ENCODE measurements around the gene PLPP3.
A peak's percentile ranks its signal among the peaks of the same experiment; 100 is the strongest.

The PLPP3 gene

DNA sequence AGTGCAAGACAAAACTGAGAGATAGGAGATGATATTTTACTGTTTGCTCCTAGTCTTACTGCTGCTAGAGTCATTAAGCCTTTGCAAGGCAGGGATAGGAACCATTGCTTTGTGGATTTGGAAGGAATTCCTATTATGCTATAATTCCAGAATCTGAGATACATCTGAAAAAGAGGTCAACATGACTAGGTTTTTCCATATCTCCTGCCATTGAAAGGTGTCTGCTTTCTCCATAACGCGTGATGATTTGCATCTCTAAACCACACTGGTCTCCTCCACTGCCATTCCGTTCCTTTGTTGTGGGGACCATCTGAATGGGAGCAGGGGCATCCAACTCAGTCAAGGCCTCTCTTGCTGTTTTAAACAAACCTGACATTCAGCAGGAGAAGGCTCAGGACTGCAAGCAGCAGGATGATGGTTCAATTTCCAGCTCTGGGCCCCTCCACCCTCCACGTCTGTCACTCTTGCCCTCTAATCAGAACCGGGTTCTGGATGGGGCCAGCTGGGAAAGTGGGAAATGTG lies 45.2 kb downstream of the PLPP3 start:
- TF ChIP-seq, protein P1, sequence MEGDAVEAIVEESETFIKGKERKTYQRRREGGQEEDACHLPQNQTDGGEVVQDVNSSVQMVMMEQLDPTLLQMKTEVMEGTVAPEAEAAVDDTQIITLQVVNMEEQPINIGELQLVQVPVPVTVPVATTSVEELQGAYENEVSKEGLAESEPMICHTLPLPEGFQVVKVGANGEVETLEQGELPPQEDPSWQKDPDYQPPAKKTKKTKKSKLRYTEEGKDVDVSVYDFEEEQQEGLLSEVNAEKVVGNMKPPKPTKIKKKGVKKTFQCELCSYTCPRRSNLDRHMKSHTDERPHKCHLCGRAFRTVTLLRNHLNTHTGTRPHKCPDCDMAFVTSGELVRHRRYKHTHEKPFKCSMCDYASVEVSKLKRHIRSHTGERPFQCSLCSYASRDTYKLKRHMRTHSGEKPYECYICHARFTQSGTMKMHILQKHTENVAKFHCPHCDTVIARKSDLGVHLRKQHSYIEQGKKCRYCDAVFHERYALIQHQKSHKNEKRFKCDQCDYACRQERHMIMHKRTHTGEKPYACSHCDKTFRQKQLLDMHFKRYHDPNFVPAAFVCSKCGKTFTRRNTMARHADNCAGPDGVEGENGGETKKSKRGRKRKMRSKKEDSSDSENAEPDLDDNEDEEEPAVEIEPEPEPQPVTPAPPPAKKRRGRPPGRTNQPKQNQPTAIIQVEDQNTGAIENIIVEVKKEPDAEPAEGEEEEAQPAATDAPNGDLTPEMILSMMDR (conservative IDR thresholded peaks at IDR 0.05; ENCODE audit: control insufficient read depth, insufficient read depth, low read depth, low read length), result no peak
- H3K4me3 ChIP-seq (ENCODE audit: control insufficient read depth, low read depth, low read length), result no peak overlapping the region
- no peak for DNase-seq (ENCODE audit: low read depth)

DNA sequence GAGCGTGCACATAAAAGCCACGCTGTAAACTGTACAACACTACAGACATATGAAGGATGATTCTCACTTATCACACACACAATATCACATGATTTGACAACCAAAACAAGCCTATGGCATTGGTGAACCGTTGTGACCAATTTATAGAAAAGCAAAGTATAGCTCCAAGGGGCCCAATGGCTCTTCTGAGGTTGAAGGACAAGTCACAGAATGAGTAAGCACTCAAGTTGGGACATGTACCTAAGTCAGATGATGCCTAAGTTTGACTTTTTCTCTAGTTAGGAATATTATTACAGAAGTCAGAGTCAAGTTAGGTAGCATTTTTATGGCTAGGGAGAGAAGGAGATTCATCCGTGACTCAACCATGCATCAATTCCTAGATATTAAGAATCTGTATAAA lies 45.7 kb downstream of the PLPP3 start:
- no peak overlapping the region for H3K4me3 ChIP-seq (ENCODE audit: control insufficient read depth, low read depth, low read length)
- TF ChIP-seq, protein P1 (conservative IDR thresholded peaks at IDR 0.05; ENCODE audit: control insufficient read depth, insufficient read depth, low read depth, low read length), result no peak
- no peak for DNase-seq (ENCODE audit: low read depth)

DNA sequence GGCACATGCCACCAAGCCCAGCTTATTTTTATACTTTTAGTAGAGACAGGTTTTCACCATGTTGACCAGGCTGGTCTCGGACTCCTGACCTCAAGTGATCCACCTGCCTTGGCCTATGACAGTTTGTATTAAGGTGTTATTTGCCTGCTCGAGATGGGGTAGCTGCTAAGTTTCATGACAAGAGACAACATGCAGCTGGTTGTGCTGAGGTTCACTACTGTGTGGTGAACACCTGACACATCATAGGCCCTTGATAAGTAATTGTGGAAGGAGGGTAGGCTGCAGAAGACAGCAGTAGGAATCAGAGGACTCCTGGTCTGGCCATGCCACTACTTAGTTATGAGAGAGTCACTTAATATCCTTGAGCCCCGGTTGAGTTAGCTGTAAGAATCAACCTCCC lies 46.2 kb downstream of the PLPP3 start:
- no peak for DNase-seq (ENCODE audit: low read depth)
- H3K4me3 ChIP-seq (ENCODE audit: control insufficient read depth, low read depth, low read length), result no peak overlapping the region
- TF ChIP-seq, protein P1 (conservative IDR thresholded peaks at IDR 0.05; ENCODE audit: control insufficient read depth, insufficient read depth, low read depth, low read length), result no peak

DNA sequence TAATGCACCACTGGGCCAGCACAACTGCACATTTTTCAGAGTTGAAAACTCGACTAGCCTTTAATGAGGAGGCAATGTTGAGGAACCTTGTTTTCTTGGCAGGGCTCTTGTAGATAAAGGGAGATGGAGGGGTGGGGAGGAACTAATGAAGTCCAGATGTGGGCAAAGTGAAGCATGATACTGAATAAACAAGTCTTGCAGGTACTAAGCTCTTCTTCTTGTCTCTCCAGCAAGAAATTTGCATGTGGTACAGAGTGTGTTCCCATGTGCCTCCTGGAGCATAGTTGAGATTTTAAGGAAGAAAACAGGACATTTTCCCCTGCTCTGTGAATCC lies 47.0 kb downstream of the PLPP3 start:
- DNase-seq (ENCODE audit: low read depth), result peak; percentile 70
- no peak overlapping the region for H3K4me3 ChIP-seq (ENCODE audit: control insufficient read depth, low read depth, low read length)
- TF ChIP-seq, protein P1 (conservative IDR thresholded peaks at IDR 0.05; ENCODE audit: control insufficient read depth, insufficient read depth, low read depth, low read length), result no peak

DNA sequence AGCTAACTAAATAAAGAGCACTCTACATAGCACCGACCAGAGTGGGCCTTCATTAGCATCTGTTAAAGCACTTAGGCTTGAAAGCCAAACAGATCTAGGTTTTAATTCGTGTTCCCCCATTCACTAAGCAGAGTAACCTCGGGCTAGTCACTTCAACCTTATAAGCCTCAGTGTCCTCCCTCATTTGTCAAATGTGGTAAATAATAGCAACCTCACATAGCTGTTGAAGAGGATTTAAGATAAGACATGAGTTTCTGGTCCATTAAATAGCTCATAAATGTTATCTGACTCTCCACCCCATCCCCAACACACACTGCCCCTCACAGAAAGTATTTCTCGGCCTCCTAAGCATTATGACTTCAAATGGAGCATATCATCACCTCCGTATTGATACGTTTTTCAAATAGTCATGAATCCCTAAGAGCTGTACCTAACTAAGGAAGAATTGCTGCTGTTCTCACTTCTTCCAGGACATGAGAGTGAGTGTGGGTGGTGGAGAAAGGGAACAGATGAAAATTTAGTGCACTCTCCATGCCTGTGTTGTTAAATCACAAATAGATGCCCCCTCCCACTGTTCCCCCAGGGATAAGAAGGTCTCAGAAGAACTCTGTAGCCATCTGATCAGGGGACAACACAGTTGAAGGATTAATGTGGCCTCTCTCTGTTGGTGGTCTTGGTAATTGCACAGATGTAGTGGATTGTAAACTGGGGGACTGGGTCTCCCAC lies 47.6 kb downstream of the PLPP3 start:
- no peak overlapping the region for H3K4me3 ChIP-seq (ENCODE audit: control insufficient read depth, low read depth, low read length)
- no peak for DNase-seq (ENCODE audit: low read depth)
- TF ChIP-seq, protein P1 (conservative IDR thresholded peaks at IDR 0.05; ENCODE audit: control insufficient read depth, insufficient read depth, low read depth, low read length), result no peak

DNA sequence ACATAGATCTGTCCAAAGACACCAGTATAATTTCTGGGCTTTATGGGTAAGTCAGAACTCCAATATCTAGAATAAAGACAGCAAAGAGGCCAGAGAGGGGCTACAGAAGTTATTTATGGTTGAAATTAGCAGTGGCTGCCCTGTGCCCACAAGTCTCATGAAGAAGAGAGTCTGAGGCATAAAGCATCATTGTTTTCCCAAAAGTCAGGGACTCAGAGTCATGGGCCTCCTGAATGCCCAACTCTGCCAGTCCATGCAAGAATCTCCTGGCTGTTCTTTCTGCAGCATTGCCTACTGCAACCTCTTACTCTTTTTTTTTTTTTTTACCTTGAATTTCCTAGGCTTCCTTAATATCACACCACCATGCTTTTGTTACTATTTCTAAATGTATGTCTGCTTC lies 49.6 kb downstream of the PLPP3 start:
- TF ChIP-seq, protein P1 (conservative IDR thresholded peaks at IDR 0.05; ENCODE audit: control insufficient read depth, insufficient read depth, low read depth, low read length), result no peak
- no peak overlapping the region for H3K4me3 ChIP-seq (ENCODE audit: control insufficient read depth, low read depth, low read length)
- no peak for DNase-seq (ENCODE audit: low read depth)

Data from fibroblast of mammary gland (primary cell).